ENCODE results near the gene RPL32. TPM values are rescaled to one million over a fixed set of nuclear protein-coding genes. Genes with fewer than 3 reads are reported as not detected.

RPL32 gene
- total and polyA plus RNA-seq, 12 donors = 695 to 2,745 (median 1,305) TPM

- Histone ChIP-seq H3K36me3 (replicated peaks in 1 of 2) (peaks cover 0 to 57% of the 10 kb centered on the region in 2 donors), H3K27me3 (no peaks in the 10 kb centered on the region), H3K4me1 (replicated peaks in 1 of 2) (peaks cover 11 to 34% of the 10 kb centered on the region in 2 donors), H3K9me3 (replicated peaks in 1 of 3) (no peaks in the 10 kb centered on the region), H3K4me3 (peak overlapping the region in 1 of 4 donors; percentile 89), H3K27ac (no peak overlapping the region)
- no peak for DNase-seq
- intact Hi-C loops (cut with DNase I) = no loop called here
- no peak for TF ChIP-seq POLR2A (IDR thresholded peaks at IDR 0.05)
- TF ChIP-seq, protein P1, sequence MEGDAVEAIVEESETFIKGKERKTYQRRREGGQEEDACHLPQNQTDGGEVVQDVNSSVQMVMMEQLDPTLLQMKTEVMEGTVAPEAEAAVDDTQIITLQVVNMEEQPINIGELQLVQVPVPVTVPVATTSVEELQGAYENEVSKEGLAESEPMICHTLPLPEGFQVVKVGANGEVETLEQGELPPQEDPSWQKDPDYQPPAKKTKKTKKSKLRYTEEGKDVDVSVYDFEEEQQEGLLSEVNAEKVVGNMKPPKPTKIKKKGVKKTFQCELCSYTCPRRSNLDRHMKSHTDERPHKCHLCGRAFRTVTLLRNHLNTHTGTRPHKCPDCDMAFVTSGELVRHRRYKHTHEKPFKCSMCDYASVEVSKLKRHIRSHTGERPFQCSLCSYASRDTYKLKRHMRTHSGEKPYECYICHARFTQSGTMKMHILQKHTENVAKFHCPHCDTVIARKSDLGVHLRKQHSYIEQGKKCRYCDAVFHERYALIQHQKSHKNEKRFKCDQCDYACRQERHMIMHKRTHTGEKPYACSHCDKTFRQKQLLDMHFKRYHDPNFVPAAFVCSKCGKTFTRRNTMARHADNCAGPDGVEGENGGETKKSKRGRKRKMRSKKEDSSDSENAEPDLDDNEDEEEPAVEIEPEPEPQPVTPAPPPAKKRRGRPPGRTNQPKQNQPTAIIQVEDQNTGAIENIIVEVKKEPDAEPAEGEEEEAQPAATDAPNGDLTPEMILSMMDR (IDR thresholded peaks at IDR 0.05) = no peak
- WGBS, 4 donors = 77 to 82% (median 81%) methylated on average over 11 of the region's 11 CpGs
Observed at GRCh38 chr3:12839156-12839946, 2.0 kb downstream of the RPL32 start.

DNA sequence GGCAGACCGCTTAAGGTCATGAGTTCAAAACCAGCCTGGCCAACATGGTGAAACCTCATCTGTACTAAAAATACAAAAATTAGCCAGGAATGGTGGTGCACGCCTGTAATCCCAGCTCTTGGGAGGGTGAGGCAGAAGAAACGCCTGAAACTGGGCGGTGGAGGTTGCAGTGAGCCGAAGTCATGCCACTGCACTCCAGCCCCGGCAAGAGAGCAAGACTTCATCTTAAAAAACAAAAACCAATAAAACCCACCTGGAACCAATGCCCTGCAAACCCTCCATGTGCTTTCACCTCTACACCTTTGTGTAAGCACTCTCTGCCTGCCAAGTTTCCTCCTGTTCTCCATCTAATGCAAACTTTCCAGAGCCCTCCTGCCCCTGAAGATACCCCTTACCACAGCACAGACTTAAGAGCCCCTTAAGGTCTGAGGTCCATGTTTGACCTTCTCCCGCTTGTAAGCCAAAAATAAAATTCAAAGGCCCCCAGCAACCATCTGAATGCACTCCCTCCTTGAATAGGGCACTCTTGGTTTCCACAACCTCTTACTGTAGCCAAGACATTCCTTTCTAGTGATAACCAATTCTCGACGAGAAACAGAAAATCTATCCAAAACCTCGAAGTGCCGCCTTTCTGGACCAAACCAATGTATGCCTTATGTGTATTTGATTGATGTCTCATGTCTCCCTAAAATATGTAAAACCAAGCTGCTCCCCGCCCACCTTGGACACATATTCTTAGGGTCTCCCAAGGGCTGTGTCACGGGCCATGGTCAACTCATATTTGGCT, 3.0 kb downstream of the RPL32 start:
- DNase-seq = no peak
- Histone ChIP-seq H3K9me3 (replicated peaks in 1 of 3) (no peaks in the 10 kb centered on the region), H3K4me1 (replicated peaks in 1 of 2) (peaks cover 11 to 34% of the 10 kb centered on the region in 2 donors), H3K4me3 (no peak overlapping the region), H3K36me3 (replicated peaks in 1 of 2) (peaks cover 0 to 67% of the 10 kb centered on the region in 2 donors), H3K27me3 (no peaks in the 10 kb centered on the region), H3K27ac (no peak overlapping the region)
- no peak for TF ChIP-seq POLR2A (IDR thresholded peaks at IDR 0.05)
- TF ChIP-seq, protein P1 (IDR thresholded peaks at IDR 0.05) = no peak
- 71 to 82% (median 80%) methylated on average over 12 to 13 of the region's 13 CpGs for WGBS, 4 donors
- intact Hi-C loops (cut with DNase I) = no loop called here

DNA sequence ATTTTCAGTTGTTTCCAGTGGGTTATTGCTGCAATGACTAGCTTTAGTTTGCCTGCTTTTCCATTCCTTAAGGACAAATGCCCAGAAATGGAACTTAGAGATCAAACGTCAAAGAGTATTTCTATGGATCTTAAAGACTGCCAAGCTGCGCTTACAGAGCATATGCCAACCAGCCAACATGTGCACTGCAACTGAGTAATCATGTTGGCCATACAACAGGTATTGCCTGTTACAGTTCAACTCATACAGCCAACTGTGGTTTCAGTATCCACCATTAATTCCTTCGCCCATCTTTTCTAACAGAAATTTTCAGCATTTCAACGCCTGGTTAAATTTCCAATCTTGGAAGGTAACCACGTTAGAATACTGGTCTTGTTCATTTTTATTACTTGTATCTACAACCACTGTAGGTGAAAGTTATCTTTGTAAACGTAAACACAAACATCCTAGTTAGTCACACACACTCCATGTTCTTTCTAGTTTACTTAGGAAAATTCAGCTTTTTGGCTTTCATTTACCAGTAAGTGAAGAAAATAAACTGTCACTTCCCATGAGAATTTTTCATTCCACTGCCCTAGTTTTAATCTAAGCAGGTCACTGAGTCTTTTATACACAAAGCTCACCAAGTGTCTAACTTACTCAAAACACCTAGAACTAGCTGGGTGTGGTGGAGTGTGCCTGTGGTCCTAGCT, 3.9 kb downstream of the RPL32 start:
- intact Hi-C loops (cut with DNase I) = no loop called here
- H3K36me3 ChIP-seq (replicated peaks in 1 of 2) = peaks cover 0 to 75% of the 10 kb centered on the region in 2 donors

More for the DNA sequence above, 3.9 kb downstream of the RPL32 start:
- TF ChIP-seq POLR2A (IDR thresholded peaks at IDR 0.05) = no peak
- TF ChIP-seq, protein P1 (IDR thresholded peaks at IDR 0.05) = no peak
- Histone ChIP-seq H3K4me3 (no peak overlapping the region), H3K27me3 (no peaks in the 10 kb centered on the region), H3K9me3 (replicated peaks in 1 of 3) (no peaks in the 10 kb centered on the region), H3K27ac (no peak overlapping the region), H3K4me1 (replicated peaks in 1 of 2) (peaks cover 11 to 34% of the 10 kb centered on the region in 2 donors)
- WGBS, 4 donors = 76 to 79% (median 76%) methylated on average over 6 of the region's 6 CpGs
- no peak for DNase-seq

Measured in adrenal gland (tissue), 12 donors.